Measurements from ENCODE around the gene FLOT1. TPM values are rescaled to one million over a fixed set of nuclear protein-coding genes. Genes with fewer than 3 reads are reported as not detected.

Gene FLOT1
- total RNA-seq, 1 donor from 2014 or later = 172 TPM

DNA sequence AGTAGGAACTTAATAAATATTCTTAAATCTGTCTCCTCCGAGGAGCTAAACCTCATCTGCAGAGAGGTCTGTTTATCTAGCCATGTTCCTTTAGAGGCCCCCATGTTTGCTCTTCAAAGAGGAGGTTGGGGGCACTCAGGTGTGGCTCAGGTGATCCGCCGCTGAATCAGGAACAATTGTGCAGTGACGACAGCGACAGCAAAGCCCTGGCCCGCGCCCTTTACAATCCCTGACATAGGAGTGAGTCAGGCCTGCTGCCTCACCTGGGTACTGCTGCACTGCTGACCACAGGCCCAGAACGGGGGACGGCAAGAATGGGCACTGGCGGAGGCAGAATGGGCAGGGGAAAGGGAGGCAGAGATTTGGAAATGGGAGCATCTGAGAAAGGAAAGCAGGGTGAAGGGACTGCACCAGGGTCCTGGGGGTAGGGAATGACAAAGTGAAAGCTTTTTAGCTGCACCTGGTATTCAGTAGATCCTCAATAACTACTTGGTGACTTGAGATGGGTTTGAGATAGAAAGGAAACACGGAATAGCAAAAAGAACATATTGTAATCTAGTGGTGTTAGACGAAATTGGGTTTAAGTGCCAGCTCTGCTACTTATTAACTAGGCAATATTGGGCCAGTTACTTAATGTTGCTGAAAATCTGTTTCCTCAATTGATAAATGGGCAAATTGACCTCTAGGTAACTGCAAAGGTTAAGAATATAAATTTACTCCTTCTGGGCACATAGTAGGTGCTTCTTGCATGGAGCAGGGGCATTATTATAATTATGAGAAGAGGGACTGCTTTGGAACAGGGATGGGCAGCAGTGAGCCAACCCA, 7.3 kb upstream of the FLOT1 start:
- DNase-seq (ENCODE audit: low spot score) = peak; percentile 60
- intact Hi-C loops (cut with DNase I) = loop anchor here (5.0 kb wide), 1 partner anchor 73 kb away; no protein-coding TSS in a partner anchor
- no peak for ATAC-seq

DNA sequence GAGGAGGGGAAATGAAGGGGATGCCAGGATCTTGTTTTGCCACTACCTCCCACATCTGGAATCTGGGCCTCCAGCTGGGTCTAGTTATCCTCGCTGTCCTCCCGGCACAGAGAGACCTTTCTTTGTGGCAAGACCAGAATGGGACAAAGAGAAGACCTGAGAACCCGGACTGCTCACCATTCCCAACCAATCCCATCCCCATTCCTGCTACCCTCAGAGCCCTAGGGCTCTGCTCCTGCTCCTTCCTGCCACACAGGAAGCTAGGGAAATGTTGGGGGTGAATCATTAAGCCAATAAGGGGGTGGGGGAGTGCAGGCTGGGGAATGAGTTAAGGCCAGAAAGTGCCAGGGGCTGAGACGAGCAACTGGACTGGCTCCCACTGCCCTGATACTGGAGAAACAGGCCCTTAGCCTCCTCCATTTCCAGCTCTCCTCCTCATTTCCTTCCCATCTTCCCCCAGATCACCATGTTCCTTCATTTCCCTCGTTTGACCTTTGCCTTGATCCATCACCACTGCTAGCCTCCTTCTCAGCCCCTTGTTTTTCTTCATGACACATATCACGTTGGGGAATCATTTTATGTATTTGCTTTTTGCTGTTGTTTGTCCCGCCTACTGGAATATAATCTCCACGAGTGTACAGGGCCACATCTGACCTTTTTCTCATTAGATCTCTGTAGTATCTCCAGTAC, 6.5 kb upstream of the FLOT1 start:
- ATAC-seq (no peak), DNase-seq (ENCODE audit: low spot score) (no peak)
- intact Hi-C loops (cut with DNase I) = loop anchor here (5.0 kb wide), 1 partner anchor 73 kb away; no protein-coding TSS in a partner anchor

DNA sequence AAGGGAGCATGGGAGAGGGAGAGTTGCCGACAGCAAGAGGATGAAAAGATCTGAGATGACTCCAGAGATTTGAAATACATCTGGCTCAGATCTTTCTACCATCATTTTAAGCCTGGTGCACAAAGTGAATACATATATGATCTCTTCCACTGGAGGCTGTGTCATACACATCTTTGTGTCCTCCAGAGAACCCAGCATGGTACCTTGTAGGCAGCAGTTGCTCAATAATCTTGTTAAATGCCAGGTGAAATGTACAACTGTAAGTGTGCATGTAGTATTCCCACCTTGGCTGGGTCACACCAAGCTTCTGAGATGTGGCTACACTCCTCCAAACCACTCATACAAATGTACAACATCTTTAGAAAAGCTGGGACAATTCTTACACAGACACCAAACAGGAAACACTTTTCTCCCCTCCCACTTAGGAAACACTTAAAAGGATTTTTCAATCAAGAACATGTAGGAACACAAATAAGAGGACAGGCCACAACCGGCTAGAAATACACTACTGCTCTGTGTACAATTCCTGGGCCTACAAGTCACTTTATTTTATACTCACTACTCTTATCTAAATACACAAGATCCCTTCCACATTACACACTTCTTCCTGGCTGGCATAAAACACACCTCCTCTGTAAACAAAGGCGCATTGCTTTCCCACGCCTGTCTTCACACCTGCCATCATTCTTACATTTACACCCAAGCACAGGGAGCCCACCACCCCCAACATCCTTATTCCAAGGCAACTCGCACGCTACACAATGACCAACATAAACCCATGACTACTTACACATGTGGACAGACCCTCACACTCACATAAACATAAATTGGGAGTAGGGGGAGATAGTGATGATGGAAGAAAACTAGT, 5.6 kb upstream of the FLOT1 start:
- ATAC-seq (no peak), DNase-seq (ENCODE audit: low spot score) (no peak)
- intact Hi-C loops (cut with DNase I) = loop anchor here (5.0 kb wide), 1 partner anchor 74 kb away; no protein-coding TSS in a partner anchor

DNA sequence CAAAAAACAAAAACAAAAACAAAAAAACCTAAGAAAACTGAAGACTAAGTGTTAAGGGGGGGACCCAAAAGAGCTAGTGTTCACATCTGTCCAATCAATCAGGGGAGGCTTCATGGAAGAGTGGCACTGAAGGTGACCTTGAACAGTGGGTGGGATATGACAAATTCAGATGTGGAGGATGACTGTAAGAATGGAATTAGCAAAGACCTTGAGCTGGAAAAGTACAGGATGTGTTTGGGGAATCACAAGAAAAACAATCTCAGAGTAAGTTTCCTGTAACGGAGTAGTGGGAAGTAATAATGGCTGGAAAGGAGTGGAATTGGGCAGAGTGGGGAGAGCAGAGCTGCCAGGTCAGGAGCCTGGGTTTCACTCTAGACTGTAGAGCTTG, 4.8 kb upstream of the FLOT1 start:
- no peak for DNase-seq (ENCODE audit: low spot score)
- intact Hi-C loops (cut with DNase I) = loop anchor here (5.0 kb wide), 1 partner anchor 75 kb away; no protein-coding TSS in a partner anchor
- no peak for ATAC-seq

DNA sequence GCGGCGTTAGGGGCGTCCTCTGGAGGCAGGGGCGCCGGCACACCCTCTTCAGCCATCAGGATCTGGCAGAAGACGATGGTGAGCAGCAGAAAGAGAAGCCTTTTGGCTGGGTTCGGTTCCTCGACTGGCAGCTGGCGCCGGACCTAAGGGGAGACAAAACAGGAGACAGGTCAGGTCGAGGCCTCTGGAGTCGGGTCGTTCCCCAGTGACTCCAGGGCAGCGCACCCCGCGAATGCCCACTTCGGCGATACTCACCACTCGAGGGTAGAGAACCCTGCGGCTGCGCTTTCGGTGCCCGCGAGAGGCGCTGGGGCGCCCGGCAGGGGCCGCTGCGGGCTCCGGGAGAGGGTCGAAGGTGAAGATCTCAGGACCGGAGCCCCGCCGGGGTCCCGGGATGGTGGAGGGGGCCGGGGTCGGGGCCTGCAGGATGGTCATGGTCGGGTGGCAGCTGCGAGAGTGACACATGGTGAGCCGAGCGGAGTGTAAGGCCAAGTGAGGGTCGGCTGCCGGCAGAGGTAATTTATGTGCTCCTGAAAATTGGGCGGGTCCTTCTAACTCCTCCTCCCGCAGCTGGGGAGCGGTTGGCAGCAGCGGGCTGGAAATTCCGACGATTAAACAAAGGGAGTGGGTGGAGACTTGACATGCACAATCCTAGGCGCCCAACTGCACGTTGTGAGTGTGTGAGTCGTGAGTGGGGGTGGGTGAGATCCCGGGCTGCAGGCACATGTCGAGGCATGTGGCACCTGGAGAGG, 1.7 kb upstream of the FLOT1 start, which contains the start of gene IER3:
Gene IER3 (minus strand): TSS at position 494 of the 752 bp plus-strand sequence. CDS start 29 bp downstream, at position 465.
- intact Hi-C loops (cut with DNase I) = no loop called here

DNA sequence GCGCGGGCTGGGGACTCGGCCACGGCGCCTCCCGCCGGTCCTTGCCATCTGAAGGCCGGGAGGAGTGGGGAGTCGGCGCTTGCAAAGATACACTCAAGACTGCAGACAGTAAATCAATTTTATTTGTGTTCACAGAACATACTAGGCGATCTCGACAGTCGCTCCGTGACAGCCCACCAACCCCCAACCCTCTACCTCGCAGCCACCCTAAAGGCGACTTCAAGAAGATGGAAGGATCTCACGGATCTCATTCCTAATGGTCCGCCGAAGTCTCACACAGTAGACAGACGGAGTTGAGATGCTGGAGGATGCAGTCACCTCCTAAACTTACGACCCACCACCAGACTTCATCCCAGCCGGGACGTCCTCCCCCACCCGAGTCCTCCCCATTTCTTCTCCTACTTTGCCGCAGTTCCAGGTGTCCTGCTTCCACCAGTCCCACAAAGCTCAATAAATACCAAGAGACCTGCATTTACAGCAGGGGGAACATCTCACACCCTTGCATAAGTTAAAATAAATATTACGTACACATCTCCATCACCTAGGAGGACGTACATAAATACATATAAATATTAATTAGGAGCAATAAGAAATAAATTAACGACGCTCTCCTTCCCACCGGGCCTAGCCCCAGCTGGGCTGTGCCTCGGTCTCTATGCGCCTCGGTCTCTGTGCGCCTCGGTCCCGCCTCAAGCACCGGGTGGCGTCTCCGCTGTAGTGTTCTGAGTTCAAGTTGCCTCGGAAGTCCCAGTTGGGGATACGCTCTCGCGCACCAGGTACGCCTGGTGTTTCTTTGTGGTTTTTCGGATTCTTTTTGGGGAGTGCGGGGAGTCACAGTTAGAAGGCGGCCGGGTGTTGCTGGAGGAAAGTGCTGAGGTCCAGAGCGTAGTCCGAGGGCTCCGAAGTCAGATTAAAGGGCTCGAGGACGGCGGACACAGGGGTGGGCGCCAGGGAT, 889 bp upstream of the FLOT1 start:
- DNase-seq (ENCODE audit: low spot score) (peak; percentile 68), ATAC-seq (peak; percentile 18)
- intact Hi-C loops (cut with DNase I) = no loop called here

More for the DNA sequence above, 1.7 kb upstream of the FLOT1 start, which contains the start of gene IER3:
- ATAC-seq (peak; percentile 59), DNase-seq (ENCODE audit: low spot score) (peak; percentile 91)

DNA sequence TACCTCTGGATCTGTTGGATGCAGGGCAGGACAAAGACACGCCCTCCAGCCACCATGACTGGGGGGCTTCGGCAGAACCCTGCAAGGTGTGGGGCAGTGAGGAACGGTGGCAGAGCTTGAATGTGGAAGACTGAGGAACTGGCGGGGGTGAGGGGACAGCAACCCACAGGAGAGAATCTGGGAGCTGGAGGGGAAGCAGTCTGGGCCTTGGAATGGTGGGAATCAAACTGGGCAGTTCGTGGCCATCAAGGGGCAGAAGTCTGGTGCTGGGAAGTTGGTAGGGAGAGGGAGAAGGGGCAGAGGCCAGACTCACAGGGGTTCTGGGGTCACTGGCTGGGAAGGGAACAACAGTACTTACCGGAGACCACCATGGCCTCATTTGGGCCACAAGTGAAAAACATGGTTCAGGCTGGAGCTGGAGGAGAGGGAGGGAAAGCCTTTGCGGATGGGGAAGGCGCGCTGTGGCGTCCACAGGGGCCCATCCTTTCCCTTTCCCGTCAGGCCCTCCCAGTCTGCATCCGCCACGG, 635 bp downstream of the FLOT1 start:
- no peak for DNase-seq (ENCODE audit: low spot score)

DNA sequence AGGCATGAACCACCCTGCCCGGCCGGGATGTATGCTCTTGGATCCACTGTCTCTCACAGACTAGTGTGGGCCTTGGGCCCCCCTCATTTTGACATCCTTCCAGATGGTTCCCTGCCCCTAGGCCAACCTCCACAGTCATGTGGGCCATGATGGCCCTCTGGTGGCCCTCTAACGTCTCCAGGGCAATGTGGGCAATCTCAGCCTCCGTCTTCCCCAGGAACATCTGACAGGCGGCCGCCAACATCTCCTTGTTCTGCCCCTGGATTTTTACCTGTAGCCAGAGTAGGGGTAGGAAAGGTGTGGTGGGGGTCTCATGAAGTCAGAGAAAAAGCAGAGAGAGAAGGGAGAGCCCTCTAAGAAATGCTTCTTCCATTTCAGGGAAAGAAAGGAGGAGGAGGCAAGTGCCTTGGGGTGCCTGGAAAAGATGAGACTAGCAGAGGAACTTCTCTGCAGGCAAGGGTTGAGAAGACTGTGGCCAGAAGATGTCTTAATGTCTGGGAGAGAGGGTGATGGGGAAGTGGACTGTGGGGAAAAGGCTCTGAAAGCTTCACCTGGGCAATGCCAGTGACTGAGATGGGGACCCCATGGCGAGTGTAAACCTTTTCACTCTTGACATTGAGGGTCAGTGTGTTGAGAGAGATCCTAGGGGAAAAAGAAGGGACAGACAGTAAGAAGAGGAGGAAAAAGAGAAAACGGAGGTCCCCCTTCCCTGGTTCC, 1.3 kb downstream of the FLOT1 start:
- intact Hi-C loops (cut with DNase I) = no loop called here
- DNase-seq (ENCODE audit: low spot score) (no peak), ATAC-seq (no peak)

More for the DNA sequence above, 635 bp downstream of the FLOT1 start:
- intact Hi-C loops (cut with DNase I) = no loop called here
- peak; percentile 6 for ATAC-seq

DNA sequence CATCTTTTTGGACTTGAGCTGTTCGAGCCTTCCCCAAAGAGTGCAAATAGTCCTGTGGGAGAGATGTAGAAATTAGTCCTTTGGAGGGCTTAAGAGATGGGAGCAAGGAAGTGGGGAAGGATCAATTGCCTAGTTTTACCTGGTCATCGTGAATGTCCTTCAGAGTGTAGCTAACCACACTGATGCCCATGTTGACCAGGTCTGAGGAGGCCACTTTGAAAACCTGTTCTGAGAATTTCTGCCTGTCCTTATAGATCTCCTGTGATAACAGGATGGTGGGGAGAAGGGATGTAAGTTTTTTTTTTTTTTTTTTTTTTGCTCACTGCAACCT, 2.0 kb downstream of the FLOT1 start:
- intact Hi-C loops (cut with DNase I) = no loop called here
- ATAC-seq = no peak
- DNase-seq (ENCODE audit: low spot score) = no peak

DNA sequence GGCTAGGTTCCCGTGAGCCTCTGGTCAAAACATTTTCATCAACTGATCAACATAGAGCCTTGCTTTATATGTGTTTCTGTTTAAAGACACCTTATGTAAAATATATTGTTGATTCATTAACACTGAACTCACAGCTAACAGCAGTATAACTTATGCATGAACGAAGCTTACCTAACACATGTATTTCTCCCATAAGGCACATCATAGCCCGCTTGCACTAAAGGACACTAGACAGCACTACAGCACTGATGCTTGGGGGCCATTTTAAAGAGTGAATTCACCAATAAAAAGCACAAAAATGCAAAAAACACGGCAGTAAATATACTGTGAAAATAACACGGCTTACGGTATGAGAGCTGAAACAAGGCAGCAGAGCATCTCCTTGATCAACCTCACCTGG, 4.0 kb downstream of the FLOT1 start:
- intact Hi-C loops (cut with DNase I) = no loop called here
- no peak for ATAC-seq

DNA sequence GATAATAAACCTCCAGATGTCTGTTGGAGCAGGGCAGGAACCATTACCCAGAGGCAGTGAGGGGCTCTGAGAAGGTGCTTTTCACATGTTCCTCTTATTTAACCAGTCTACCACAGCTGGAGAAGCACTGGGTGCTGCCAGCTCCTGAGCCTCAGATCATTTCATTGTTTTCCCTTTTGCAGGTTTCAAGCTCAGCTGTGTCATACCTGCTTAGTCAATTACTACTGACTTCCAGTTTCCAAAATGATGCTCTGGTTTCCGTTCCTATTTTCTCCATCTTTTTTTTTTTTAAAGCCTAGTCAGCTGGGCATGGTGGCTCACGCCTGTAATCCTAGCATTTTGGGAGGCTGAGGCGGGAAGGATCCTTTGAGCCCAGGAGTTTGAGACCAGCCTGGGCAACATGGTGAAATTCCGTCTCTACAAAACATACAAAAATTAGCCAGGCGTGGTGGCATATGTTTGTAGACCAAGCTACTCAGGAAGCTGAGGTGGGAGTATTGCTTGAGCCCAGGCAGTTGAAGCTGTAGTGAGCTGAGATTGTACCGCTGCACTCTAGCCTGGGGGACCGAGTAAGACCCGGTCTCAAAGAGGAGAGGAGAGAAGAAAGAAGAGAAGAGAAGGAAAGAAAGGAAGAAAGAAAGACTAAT, 6.7 kb downstream of the FLOT1 start:
- no peak for ATAC-seq
- intact Hi-C loops (cut with DNase I) = no loop called here
- DNase-seq (ENCODE audit: low spot score) = no peak

More for the DNA sequence above, 4.0 kb downstream of the FLOT1 start:
- DNase-seq (ENCODE audit: low spot score) = no peak

DNA sequence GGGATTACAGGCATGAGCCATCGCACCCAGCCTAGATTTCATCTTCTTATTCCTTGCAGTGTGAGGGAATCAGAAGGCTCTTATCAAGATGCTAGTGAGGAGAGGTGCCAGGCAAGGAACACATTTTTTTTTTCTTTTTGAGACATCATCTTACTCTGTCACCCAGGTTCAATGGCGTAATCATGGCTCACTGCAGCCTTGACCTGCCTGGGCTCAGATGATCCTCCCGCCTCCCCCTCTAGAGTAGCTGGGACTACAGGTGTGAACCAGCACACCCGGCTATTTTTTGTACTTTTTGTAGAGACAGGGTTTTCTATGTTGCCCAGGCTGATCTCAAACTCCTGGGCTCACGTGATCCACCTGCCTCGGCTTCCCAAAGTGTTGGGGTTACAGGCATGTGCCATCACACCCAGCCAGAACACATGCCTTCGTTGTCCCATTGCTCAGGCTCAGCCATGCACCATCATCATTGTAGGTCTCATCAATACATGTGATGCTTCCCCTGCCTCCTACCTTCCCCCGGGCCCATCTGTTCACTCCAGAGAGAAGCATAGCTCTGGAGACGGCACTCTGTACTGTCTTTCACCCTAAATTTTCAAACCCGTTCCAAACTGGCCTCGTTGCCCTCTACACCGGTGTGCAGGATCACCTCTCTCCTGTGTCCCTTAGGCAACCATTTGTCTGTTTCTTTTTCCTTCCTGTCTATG, 10.1 kb downstream of the FLOT1 start:
- intact Hi-C loops (cut with DNase I) = no loop called here
- ATAC-seq (no peak), DNase-seq (ENCODE audit: low spot score) (no peak)

DNA sequence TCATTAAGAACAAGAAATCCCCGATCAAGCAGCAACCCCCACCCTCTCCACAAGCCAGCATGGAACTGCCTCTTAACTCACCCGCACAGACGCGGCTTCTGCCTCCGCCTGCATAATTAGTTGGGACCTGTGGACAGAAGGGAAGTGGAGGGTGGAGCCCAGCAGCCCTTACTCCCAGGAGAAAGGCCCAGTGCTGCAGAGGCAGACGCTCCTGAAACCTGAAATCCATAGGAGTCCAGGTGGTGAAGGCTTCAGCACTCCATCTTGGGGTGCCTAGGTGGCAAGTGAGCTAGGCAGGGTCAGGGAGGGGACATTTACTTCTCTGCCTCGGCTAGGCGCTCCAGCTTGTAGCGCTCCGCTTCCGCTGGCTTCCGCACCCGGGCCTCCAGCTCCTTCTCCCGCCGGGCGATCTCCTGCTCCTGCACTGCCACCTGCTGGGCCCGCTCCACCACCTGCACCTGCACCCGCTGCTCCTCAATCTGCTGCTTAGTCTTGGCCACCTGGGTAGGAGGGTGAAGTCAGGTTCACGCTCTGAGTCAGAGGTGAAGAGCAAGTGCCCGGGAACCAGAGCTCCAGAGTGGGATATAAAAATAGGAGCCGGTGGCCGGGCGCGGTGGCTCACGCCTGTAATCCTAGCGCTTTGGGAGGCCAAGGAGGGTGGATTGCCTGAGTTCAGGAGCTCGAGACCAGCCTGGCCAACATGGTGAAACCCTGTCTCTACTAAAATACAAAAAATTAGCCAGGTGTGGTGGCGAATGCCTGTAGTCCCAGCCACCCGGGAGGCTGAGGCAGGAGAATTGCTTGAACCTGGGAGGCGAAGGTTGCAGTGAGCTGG, 11.7 kb downstream of the FLOT1 start:
- DNase-seq (ENCODE audit: low spot score) (peak; percentile 75), ATAC-seq (peak; percentile 83)
- intact Hi-C loops (cut with DNase I) = no loop called here

DNA sequence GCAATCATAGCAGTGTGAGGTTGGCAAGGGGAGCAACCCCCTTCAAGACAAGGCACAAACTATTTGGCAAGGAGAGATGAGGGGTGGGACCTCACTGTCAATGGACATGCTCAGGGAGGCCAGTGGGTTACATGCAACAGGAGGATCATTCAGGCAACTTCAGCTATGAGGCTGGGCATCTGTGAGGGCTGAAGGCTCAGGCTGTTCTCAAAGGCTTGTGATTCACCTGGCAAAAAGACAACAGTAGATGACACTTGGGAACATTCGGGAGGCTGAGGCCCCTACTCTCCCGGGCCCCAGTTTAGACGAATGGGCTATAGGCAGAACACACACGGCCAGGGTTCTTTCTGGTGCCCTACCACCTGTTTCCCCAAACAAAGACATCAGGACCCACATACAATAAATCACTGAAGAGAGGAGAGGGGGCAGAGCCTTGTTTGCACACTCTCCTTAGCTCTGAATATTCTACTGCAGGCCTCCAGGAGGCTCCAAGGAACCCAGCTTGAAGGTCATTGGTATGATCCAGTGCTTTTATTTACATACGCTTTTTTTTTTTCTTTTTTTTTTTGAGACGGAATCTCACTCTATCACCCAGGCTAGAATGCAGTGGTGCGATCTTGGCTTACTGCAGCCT, 14.4 kb downstream of the FLOT1 start:
- intact Hi-C loops (cut with DNase I) = no loop called here
- no peak for DNase-seq (ENCODE audit: low spot score)
- no peak for ATAC-seq
